Measurements from ENCODE around the gene PTPRG.

Gene PTPRG

DNA sequence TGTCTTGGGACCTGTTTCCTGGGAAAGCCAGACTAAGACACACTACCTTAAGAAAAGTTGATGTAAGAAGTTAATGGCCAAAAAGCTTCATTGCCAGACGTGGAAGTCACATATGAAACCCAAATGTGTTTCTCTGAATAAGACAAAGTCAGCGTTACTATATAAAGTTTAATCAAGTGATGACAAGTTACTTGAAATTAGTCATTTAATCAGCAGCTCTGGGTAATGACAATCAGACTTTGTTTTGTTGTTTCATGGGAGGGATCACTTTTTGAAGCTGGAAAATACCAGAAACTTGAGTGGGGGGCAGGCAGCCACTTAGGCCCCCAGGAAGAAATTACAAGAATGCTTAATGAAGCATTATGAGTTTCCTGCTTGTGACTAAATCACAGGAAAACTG, 218.6 kb downstream of the PTPRG start:
- TF ChIP-seq TEAD4 (IDR thresholded peaks at IDR 0.05) = no peak

DNA sequence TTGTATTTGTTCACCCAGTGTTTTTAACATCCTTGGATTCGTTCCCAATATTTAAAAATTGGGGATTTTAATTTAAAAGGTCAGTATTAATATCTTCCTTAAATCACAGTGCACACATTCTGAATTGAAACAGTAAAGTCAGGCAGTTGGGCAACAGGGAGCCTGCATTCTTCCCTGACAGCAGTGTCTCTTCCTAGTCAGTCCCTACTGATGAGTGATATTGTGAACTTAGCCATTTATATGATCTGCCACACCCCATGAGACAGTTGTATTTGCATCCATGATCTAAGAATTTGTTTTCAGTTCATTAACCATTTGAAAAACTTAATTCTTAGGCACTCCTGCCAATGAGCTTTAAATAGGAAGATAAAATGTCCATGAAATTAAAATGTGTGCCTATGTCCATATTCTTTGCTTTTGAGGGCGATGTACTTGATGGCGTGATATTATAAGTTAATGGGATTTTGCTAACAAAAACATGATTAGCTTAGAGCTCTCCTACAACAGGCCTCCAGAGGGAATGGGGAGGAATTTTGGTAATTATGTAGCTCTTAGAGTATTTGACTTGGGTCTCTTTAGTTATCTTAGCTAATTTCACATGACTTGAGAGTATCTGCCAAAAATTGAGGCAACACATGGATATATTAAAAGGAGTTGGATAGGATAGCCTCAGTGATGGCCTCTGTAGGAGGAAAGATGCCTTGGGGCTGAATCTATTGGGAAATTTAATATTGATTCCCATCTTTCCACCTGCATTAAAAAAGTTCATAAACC, 219.3 kb downstream of the PTPRG start:
- TF ChIP-seq CEBPB (IDR thresholded peaks at IDR 0.05) (no peak), RAD21 (IDR thresholded peaks at IDR 0.05; ENCODE audit: low read depth) (no peak), CREB1 (IDR thresholded peaks at IDR 0.05; ENCODE audit: low read depth) (no peak), TAF1 (IDR thresholded peaks at IDR 0.05; ENCODE audit: low read depth) (no peak), NFIC (IDR thresholded peaks at IDR 0.05) (no peak), FOXM1 (IDR thresholded peaks at IDR 0.05; ENCODE audit: borderline replicate concordance, low read depth) (no peak), EGR1 (IDR thresholded peaks at IDR 0.05) (no peak)
- TF ChIP-seq, protein P1, sequence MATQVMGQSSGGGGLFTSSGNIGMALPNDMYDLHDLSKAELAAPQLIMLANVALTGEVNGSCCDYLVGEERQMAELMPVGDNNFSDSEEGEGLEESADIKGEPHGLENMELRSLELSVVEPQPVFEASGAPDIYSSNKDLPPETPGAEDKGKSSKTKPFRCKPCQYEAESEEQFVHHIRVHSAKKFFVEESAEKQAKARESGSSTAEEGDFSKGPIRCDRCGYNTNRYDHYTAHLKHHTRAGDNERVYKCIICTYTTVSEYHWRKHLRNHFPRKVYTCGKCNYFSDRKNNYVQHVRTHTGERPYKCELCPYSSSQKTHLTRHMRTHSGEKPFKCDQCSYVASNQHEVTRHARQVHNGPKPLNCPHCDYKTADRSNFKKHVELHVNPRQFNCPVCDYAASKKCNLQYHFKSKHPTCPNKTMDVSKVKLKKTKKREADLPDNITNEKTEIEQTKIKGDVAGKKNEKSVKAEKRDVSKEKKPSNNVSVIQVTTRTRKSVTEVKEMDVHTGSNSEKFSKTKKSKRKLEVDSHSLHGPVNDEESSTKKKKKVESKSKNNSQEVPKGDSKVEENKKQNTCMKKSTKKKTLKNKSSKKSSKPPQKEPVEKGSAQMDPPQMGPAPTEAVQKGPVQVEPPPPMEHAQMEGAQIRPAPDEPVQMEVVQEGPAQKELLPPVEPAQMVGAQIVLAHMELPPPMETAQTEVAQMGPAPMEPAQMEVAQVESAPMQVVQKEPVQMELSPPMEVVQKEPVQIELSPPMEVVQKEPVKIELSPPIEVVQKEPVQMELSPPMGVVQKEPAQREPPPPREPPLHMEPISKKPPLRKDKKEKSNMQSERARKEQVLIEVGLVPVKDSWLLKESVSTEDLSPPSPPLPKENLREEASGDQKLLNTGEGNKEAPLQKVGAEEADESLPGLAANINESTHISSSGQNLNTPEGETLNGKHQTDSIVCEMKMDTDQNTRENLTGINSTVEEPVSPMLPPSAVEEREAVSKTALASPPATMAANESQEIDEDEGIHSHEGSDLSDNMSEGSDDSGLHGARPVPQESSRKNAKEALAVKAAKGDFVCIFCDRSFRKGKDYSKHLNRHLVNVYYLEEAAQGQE (IDR thresholded peaks at IDR 0.05; ENCODE audit: low read depth) = no peak
- TF ChIP-seq, protein P2, sequence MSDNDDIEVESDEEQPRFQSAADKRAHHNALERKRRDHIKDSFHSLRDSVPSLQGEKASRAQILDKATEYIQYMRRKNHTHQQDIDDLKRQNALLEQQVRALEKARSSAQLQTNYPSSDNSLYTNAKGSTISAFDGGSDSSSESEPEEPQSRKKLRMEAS (IDR thresholded peaks at IDR 0.05) = no peak
- TF ChIP-seq, protein P3, sequence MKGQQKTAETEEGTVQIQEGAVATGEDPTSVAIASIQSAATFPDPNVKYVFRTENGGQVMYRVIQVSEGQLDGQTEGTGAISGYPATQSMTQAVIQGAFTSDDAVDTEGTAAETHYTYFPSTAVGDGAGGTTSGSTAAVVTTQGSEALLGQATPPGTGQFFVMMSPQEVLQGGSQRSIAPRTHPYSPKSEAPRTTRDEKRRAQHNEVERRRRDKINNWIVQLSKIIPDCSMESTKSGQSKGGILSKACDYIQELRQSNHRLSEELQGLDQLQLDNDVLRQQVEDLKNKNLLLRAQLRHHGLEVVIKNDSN (IDR thresholded peaks at IDR 0.05) = no peak

DNA sequence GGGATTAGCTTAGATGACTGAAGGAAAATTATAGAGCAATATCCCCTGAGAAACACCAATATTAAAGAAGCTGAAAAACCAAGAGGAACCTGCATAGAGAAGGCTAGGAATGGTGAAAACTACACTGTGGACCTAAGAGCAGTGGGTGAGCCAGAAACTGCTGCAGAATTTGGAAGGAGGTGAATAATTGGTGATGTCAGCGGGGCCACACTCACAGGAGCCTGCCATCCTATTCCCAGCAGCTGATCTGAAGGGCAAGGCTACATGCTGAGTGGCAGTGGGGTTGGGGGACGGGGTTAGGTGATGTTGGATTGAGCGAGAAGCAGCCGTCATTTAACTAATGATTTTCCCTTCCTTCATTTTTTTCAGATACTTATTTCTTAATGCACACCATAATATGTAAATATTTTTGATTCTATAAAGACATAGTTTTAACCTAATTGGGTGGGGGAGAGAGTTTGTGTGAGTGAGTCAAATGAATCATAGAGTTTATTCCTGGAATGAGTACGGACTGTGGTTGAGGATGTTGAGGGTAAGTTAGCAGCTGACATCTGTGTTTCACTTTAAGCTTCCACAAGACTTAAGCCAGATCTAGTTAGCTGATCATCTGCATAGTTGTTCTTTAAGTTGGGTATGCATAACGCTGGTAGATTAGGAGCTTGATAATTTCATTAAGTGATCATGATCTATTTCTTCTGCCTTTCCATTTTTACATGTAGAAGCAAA, 222.8 kb downstream of the PTPRG start:
- TF ChIP-seq CREB1 (IDR thresholded peaks at IDR 0.05; ENCODE audit: low read depth) = no peak
- TF ChIP-seq, protein P2 (IDR thresholded peaks at IDR 0.05) = no peak

DNA sequence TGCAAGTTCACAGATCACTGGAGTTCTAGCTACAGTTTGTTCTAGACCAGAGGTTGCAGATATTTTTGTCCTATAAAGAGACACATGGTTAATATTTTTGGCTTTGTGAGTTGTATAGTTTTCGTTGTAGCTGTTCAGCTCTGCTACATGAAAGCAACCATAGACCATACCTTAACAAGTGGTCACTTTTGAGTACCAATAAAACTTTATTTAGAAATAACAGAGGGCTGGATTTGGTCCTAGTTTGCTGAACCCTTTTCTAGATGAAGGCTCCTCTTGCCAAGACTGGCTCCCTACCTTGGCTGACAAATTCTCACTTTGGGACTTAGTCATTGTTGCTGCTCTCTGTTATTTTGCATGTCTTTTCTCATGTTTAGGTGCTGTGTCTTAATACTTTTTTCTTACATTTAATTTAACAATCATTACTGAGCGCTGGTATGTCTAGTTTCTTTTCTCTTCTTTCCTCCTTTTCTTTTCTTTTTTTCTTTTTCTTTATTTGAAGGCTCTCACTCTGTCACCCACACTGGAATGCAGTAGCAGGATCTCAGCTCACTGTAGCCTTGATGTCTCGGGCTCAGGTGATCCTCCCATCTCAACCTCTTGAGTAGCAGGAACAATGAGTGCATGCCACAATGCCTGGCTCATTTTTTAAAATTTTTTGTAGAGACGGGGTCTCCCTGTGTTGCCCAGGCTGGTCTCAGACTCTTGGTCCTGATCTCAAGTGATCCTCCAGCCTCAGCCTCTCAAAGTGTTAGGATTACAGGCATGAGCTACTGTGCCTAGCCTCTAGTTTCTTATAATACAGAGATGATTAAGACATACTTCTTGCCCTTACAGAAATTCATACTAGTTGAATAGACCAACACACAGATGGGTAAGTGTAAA, 227.5 kb downstream of the PTPRG start:
- TF ChIP-seq ZBTB7A (IDR thresholded peaks at IDR 0.05; ENCODE audit: low read depth) = no peak
- no peak for TF ChIP-seq RAD21 (IDR thresholded peaks at IDR 0.05; ENCODE audit: low read depth)
- TF ChIP-seq CEBPB (IDR thresholded peaks at IDR 0.05) = no peak
- no peak for TF ChIP-seq TAF1 (IDR thresholded peaks at IDR 0.05; ENCODE audit: low read depth)
- no peak for TF ChIP-seq TEAD4 (IDR thresholded peaks at IDR 0.05)
- TF ChIP-seq, protein P2 (IDR thresholded peaks at IDR 0.05) = no peak
- TF ChIP-seq, protein P3 (IDR thresholded peaks at IDR 0.05) = no peak
- TF ChIP-seq NFIC (IDR thresholded peaks at IDR 0.05) = no peak
- TF ChIP-seq, protein P1 (IDR thresholded peaks at IDR 0.05; ENCODE audit: low read depth) = no peak
- no peak for TF ChIP-seq FOXM1 (IDR thresholded peaks at IDR 0.05; ENCODE audit: borderline replicate concordance, low read depth)
- TF ChIP-seq YY1 (IDR thresholded peaks at IDR 0.05; ENCODE audit: low read depth) = no peak
- no peak for TF ChIP-seq TCF12 (IDR thresholded peaks at IDR 0.05; ENCODE audit: low read depth)
- TF ChIP-seq CREB1 (IDR thresholded peaks at IDR 0.05; ENCODE audit: low read depth) = no peak

DNA sequence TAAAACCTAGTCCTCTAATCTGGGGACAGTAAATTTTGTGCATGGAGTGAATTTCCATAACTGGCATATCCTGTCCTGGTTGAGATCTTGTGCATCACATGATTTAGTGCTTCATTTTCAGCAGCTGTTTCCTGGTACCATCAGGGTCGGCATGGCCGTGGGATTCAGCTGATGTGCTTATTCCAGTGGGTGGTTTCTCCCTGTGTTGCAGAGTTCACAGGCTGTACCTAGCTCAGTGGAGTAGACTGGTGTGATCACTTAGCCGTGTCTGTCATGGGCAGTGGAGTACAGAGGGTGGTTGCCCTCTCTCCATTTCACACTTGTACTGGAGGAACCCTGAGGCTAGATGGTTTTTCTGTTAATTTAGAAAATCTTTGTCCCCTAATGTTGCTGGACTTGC, 228.5 kb downstream of the PTPRG start:
- TF ChIP-seq RAD21 (IDR thresholded peaks at IDR 0.05; ENCODE audit: low read depth) (no peak), CEBPB (IDR thresholded peaks at IDR 0.05) (no peak), YY1 (IDR thresholded peaks at IDR 0.05; ENCODE audit: low read depth) (no peak), FOXM1 (IDR thresholded peaks at IDR 0.05; ENCODE audit: borderline replicate concordance, low read depth) (no peak), EGR1 (IDR thresholded peaks at IDR 0.05) (no peak), ZBTB7A (IDR thresholded peaks at IDR 0.05; ENCODE audit: low read depth) (no peak), EP300 (IDR thresholded peaks at IDR 0.05; ENCODE audit: borderline replicate concordance) (no peak), TAF1 (IDR thresholded peaks at IDR 0.05; ENCODE audit: low read depth) (no peak), CREB1 (IDR thresholded peaks at IDR 0.05; ENCODE audit: low read depth) (no peak), NFIC (IDR thresholded peaks at IDR 0.05) (no peak), TEAD4 (IDR thresholded peaks at IDR 0.05) (no peak), TCF12 (IDR thresholded peaks at IDR 0.05; ENCODE audit: low read depth) (no peak)
- TF ChIP-seq, protein P3 (IDR thresholded peaks at IDR 0.05) = no peak
- TF ChIP-seq, protein P1 (IDR thresholded peaks at IDR 0.05; ENCODE audit: low read depth) = no peak
- TF ChIP-seq, protein P2 (IDR thresholded peaks at IDR 0.05) = no peak
